Measurements from ENCODE around the gene TMCC1.
A peak's percentile ranks its signal among the peaks of the same experiment; 100 is the strongest.
"Not testable (repeated sequence)": the region's sequence is repeated elsewhere in the genome, so short reads cannot be mapped to it uniquely, and the experiment has no call there.

Gene TMCC1

DNA sequence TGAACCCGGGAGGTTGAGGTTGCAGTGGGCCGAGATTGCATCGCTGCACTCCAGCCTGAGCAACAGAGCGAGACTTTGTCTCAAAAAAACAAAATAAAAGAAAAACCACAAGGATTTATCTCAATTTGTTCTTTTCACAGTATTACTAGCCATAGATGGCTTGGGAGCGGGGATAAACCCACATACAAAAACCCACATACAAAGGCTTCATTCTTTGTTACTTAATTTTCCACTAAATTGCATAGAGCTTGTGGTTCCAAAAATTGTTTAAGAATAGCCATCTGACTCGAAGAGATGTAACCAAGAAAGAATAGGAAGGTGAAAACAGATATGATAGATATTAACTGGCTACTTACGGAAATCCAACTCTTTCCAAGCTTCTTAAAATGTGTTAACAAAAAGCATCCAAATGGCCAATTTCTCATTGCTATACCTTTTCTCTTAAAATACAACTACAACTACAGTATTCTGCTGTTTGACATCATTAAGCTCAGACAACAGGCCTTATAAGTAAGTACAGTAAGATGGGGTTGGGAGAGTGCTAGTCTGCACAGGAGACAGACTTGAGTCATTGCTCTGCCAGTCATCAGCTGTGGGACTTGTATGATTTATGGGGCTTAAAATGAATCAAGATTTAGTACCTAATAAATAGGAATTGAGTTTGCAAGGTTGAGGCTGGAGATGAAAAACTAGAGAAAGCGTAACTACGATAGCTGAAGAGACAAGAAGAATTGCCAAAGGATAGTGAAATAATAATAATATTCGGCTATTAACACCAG is 190.4 kb downstream of the TMCC1 start:
- in situ Hi-C loops (cut with MboI; ENCODE audit: low pct_unique_long_range_greater_than_20kb, low sequenced_read_pairs): no loop called here
- no peak for DNase-seq

DNA sequence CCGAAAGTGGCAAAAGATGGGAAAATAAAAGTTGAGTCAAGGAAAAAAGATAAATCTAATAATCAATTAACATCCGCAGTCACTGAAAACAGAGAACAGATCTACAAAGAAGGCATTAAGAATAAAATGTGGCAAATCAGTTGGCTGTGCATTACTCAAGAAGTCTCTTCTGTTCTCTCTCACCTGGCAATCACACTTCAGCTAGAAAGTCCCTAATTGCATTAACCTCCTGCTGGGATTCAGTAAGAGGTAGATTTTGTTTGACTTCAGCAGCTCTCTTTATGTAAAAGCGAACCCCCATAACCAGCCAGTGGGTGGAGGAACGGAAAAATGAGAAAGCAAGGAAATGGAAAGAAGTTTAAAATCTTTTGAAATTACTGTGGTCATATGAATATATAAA is 192.3 kb downstream of the TMCC1 start:
- no peak for DNase-seq
- in situ Hi-C loops (cut with MboI; ENCODE audit: low pct_unique_long_range_greater_than_20kb, low sequenced_read_pairs): no loop called here

DNA sequence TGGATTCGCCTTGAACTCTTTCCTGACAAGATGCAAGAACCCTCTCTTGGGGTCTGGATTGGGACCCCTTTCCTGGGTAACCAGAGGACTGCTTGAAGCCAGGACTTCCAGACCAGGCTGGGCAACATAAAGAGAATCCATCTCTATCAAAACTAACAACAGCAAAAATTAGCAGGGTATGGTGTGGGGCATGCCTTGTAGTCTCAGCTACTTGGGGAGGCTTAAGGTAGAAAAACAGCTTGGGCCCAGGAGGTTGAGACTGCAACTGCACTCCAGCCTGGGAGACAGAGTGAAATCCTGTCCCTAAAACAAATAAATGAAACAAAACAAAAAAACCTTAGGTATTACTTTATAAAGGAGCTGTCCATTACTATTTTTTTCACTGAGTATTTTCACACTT is 193.9 kb downstream of the TMCC1 start:
- in situ Hi-C loops (cut with MboI; ENCODE audit: low pct_unique_long_range_greater_than_20kb, low sequenced_read_pairs): no loop called here
- DNase-seq: no peak

DNA sequence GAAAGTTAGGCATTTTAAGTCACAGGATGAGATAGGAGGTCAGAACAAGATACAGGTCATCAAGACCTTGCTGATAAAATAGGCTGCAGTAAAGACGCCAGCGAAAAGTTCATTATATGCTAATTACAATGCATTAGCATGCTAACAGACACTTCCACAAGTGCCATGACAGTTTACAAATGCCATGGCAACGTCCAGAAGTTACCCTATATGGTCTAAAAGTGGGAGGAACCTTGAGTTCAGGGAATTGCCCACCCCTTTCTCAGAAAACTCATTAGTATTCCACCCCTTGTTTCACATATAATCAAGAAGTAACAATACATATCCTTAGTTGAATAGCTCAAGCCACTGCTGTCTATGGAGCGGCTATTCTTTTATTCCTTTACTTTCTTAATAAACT is 194.3 kb downstream of the TMCC1 start:
- in situ Hi-C loops (cut with MboI; ENCODE audit: low pct_unique_long_range_greater_than_20kb, low sequenced_read_pairs): no loop called here
- DNase-seq: peak; percentile 46

DNA sequence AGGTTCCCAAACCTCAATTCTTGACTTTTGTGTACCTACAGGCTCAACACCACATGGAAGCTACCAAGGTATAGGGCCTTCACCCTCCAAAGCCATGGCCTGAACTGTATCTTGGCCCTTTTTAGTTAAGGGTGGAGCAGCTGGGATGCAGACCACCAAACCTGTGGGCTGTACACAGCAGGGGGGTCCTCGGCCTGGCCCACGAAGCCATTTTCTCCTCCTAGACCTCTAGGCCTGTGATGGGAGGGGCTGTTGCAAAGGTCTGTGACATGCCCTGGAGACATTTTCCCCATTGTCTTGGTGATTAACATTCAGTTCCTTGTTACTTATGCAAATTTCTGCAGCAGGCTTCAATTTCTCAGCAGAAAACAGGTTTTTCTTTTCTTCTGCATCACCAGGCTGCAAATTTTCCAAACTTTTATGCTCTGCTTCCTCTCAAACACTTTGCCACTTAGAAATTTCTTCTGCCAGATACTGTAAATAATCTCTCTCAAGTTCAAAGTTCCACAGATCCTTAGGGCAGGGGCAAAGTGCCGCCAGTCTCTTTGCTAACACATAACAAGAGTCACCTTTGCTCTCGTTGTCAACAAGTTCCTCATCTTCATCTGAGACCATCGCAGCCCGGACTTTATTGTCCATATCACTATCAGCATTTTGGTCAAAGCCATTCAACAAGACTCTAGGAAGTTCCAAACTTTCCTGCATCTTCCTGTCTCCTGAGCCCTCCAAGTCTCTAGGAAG is 196.1 kb downstream of the TMCC1 start:
- no peak for DNase-seq
- in situ Hi-C loops (cut with MboI; ENCODE audit: low pct_unique_long_range_greater_than_20kb, low sequenced_read_pairs): no loop called here

DNA sequence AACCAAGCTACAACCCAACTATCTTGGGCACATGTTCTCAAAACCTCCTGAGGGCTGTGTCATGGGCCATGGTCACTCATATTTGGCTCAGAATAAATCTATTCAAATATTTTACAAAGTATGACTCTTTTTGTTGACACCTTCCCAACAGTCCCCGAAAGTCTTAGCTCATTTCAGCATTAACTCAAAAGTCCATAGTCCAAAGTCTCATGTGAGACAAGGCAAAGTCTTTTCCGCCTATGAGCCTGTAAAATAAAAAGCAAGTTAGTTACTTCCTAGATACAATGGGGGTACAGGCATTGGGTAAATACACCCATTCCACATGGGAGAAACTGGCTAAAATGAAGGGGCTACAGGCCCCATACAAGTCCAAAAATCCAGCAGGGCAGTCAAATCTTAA is 197.1 kb downstream of the TMCC1 start:
- in situ Hi-C loops (cut with MboI; ENCODE audit: low pct_unique_long_range_greater_than_20kb, low sequenced_read_pairs); DNase-seq: not testable (repeated sequence)

DNA sequence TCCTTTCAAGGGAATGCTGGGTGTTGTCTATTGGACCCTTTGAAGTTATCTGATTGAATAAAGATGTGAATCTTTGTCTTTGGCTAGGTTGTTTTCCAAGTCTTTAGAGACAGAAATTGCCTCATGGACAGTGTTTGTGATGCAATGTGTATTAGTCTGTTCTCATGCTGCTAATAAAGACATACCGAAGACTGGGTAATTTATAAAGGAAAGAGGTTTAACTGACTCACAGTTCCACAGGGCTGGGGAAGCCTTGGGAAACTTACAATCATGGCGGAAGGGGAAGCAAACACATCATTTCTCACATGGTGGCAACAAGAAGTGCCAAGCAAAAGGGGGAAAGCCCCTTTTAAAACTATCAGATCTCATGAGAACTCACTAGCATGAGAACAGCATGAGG is 198.3 kb downstream of the TMCC1 start:
- in situ Hi-C loops (cut with MboI; ENCODE audit: low pct_unique_long_range_greater_than_20kb, low sequenced_read_pairs): no loop called here
- DNase-seq: no peak

DNA sequence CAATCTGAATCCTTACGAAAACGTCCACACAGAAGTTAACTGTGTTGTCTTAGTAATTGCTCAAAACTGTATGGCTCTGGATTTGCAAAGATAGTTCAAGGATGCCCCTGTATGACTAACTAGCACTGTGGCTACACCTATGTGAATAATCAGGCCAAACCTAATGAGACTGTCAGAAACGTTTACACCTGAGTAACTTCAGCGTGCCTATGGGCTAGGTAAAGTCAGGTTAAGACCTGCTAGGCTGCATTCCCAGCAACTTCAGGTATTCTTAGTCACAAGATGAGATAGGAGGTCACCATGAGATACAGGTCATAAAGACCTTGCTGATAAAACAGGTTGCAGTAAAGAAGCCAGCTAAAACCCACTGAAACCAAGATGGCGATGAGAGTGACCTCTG is 199.3 kb downstream of the TMCC1 start:
- no peak for DNase-seq
- in situ Hi-C loops (cut with MboI; ENCODE audit: low pct_unique_long_range_greater_than_20kb, low sequenced_read_pairs): no loop called here

DNA sequence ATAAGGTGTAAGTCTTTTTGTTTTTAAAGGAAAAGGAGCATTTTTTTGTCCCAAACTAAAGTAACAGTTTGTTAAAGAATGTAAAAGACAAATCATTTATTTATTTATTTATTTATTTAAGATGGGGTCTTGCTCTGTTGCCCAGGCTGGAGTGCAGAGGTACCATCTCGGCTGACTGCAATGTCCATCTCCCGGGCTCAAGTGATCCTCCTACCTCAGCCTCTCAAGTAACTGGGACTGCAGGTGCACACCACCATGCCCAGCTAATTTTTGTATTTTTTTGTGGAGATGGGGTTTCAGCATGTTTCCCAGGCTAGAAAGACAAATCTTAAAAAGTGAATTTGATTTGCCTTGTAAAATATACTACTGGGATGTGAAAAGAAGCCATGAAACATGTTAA is 200.8 kb downstream of the TMCC1 start:
- DNase-seq: no peak
- in situ Hi-C loops (cut with MboI; ENCODE audit: low pct_unique_long_range_greater_than_20kb, low sequenced_read_pairs): no loop called here

DNA sequence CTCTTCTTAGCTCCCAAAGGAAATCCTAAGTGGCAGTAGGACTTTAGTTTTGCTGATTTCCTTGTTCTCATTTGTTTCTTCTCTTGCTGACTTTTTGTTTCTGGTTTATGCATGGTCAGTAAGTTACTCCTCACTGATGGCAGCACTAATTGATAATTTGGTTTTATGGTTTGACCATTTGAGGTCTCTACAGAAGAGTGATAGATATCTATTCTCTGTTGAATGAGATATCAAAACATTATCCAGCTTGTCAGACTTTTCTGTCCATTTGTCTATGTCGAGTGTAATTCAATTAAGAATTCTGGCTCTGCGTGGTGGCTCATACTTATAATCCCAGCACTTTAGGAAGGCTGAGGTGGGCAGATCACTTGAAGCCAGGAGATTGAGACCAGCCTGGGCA is 202.5 kb downstream of the TMCC1 start:
- DNase-seq: no peak
- in situ Hi-C loops (cut with MboI; ENCODE audit: low pct_unique_long_range_greater_than_20kb, low sequenced_read_pairs): no loop called here

DNA sequence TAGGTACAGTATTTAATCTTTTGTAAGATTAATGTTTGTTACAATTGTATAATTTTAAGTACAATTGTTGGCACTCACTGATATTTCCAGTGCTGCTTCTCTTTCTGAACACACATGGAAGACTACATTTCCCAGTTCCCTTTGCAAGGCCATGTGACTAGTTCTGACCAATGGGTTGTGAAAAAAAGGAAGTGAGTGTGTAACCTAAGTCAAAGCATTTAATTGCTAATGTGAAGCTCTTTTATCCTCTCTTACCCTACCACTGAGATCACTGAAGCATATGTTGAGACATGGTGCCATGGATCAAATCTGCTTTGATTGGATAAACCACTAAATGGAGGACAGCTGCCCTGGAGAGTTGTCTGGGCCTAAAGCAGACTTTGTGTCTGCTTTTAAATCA is 203.1 kb downstream of the TMCC1 start:
- DNase-seq: peak; percentile 82
- in situ Hi-C loops (cut with MboI; ENCODE audit: low pct_unique_long_range_greater_than_20kb, low sequenced_read_pairs): no loop called here

DNA sequence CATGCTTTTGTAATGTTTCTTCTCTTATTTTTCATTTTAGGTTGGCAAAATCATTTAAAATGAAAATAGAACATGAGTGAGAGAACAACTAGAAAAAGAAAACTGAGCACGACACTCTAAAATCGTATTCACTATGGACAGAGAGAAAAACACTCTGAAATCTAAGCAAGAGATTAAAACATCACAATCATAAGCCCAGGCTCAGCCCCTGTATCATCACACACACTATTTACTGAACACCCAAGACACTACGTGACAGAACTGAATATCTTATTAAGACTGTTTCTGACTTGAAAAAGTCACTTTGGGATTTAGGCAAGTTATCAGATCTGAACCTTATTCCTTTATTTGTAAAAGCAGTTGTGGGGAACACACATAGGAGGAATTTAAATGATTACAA is 204.5 kb downstream of the TMCC1 start:
- DNase-seq: no peak
- in situ Hi-C loops (cut with MboI; ENCODE audit: low pct_unique_long_range_greater_than_20kb, low sequenced_read_pairs): no loop called here

DNA sequence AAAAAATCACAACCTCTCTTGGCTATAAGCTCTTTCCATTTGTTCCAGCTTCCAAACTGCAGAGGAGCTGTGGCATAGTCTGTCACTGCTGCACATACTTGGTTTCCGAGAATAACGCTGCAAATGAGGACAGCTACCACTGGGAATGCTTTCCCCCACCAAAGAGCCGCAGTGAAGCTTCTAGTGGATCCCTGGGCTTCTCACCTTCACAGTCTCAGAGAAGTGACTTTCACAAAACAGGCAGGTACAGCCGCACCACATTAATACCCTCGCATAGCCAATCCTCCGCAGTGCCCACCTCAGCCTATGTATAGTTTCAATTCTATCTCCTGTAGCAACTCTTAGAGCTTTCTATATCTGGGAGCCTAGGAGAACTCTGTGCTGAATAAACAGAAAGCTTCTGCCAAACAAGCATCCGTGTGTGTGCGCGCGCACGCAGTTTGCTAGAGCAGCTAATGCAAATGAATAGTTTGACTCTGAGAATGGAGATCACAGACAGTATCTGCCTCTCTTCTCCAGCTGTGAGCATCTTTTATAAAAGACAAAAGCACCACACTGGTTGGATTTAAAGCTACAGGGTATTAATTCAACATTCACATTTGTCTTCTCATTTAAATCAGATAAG is 205.1 kb downstream of the TMCC1 start:
- in situ Hi-C loops (cut with MboI; ENCODE audit: low pct_unique_long_range_greater_than_20kb, low sequenced_read_pairs): no loop called here
- no peak for DNase-seq

DNA sequence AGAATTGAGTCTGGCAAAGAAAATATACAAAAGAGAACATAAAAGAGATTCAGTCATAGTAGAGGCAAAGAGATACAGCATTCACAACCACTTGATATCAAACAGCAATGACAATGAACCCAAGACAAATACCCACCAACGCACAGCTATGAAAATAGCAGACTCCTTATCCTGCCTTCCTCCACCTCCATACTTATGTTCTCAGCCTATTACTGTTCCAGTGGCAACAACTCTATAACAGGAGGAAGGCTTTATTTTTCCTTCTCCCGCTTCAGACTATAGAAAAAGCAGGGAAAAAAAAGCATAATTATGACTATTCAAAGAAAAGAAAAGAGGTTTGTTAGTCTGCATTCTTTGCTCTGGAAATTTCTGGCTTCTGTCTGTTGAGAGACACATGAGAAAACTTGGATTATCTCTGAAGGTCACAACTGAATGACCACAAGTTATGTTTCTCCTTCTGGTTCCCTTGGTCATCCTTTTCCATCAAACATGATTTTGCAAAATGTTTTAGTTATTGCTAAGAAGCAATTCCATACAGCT is 205.9 kb downstream of the TMCC1 start:
- no peak for DNase-seq
- in situ Hi-C loops (cut with MboI; ENCODE audit: low pct_unique_long_range_greater_than_20kb, low sequenced_read_pairs): no loop called here

DNA sequence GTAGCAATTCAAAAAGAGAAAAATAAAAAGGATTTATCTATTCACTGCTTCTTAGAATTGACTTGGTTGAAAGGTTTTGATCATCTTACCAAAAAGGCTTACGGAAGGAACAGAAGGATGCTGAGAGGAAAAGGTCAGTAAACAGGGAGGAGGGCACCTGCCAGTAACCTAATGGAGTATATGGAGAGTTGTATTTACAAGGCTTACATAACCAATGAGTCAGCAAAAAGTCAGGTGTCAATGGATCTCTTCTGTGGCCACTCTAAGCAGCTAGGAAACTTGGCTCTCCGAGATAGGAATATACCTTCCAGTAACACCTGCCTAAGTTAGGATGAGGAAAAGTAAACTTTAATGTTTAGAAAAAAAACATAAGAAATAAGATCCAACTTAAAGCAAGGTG is 206.6 kb downstream of the TMCC1 start:
- in situ Hi-C loops (cut with MboI; ENCODE audit: low pct_unique_long_range_greater_than_20kb, low sequenced_read_pairs): no loop called here
- DNase-seq: no peak

DNA sequence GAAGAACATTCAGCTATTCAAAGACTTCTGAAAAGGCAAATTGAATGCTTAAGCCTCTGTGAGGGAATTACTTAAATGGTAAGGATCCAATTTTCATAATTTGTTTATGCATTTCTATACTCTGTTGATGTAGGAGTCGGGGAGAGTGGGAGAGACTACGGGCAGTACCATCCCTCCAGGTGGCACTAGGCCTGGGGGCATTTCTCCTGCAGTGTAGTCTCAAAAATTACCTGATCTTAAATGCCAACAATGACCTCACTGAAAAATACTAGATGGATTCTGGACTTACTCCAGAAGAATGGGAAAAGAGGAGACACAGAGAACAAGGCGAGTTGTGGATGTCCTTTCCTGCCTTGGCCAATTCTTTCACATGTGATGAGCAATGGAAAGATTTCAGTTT is 209.2 kb downstream of the TMCC1 start:
- in situ Hi-C loops (cut with MboI; ENCODE audit: low pct_unique_long_range_greater_than_20kb, low sequenced_read_pairs): no loop called here

DNA sequence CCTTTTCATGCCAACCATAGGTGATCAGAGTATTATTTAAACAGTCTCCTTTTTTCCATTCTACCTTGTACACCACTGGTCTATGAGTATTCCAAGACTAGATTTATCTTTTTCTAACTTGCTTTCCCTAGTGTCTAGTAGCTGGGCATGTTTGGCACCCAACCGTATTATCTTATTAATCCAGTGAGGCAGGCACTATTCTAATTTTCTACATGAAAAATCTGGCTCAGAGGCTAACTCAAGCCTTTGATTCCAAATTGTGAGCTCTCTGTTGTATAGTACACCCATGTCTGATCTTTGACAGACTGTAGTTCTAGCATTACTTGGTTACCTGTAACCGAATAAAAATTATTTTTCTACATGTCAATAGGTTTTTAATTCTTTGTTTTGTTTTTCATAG is 210.3 kb downstream of the TMCC1 start:
- no peak for DNase-seq
- in situ Hi-C loops (cut with MboI; ENCODE audit: low pct_unique_long_range_greater_than_20kb, low sequenced_read_pairs): no loop called here

More for the DNA sequence above, 209.2 kb downstream of the TMCC1 start:
- DNase-seq: no peak

DNA sequence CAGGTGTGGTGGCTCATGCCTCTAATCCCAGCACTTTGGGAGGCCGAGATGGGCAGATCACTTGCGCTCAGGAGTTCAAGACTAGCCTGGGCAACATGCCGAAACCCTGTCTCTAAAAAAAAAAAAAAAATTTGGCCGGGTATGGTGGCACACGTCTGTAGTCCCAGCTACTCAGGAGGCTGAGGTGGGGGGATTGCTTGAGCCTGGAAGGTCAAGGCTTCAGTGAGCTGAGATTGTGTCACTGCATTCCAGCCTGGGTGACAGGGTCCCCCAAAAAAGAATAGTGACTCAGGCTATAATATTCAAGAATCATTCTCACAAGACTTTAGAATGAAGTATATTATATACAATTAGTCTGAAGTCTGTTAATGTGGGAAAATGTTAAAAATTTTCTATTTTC is 216.5 kb downstream of the TMCC1 start:
- in situ Hi-C loops (cut with MboI; ENCODE audit: low pct_unique_long_range_greater_than_20kb, low sequenced_read_pairs): no loop called here
- DNase-seq: no peak

DNA sequence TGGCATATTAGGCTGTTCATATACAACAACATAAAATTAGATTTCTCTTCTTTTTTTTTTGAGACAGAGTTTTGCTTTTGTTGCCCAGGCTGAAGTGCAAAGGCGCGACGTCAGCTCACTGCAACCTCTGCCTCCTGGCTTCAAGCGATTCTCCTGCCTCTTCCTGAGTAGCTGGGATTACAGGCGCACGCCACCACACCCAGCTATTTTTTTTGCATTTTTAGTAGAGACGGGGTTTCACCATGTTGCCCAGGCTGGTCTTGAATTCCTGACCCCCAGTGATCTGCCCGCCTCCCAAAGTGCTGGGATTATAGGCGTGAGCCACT is 218.8 kb downstream of the TMCC1 start:
- DNase-seq; in situ Hi-C loops (cut with MboI; ENCODE audit: low pct_unique_long_range_greater_than_20kb, low sequenced_read_pairs): not testable (repeated sequence)

Measured in KBM-7 (cell line).